Stimulated activated CD8-positive, alpha-beta memory T cell treated with anti-CD3 and anti-CD28 coated beads, Interleukin-15, amount 100 ng/mL, for 24 hours (primary cell): ENCODE data around the gene CTU1.

Source experiments
- DNase-seq: peaks from one replicate; pipeline ENCODE4 v3.0.0-alpha.2; 2020; ENCODE audit warnings: low read depth

Gene CTU1

GRCh38 chr19:51082611-51083010 lies 25.6 kb downstream of the CTU1 start, which contains the start of gene KLK14:
Gene KLK14 (minus strand): TSS chr19:51082887. CDS start chr19:51082614, 273 bp downstream.
- DNase-seq: no peak

- no peak for DNase-seq
Observed at GRCh38 chr19:51081476-51081875, 26.7 kb downstream of the CTU1 start.

- no peak for DNase-seq
Observed at GRCh38 chr19:51079481-51080110, 28.6 kb downstream of the CTU1 start.

GRCh38 chr19:51078731-51079130 lies 29.5 kb downstream of the CTU1 start:
- no peak for DNase-seq

GRCh38 chr19:51078104-51078503 lies 30.1 kb downstream of the CTU1 start:
- no peak for DNase-seq

GRCh38 chr19:51076631-51077213 lies 31.5 kb downstream of the CTU1 start:
- no peak for DNase-seq

- DNase-seq: no peak
Observed at GRCh38 chr19:51075998-51076397, 32.2 kb downstream of the CTU1 start.

GRCh38 chr19:51071095-51071405 lies 37.2 kb downstream of the CTU1 start:
- DNase-seq: no peak

GRCh38 chr19:51070334-51071094 lies 37.7 kb downstream of the CTU1 start:
- DNase-seq: no peak

- no peak for DNase-seq
Observed at GRCh38 chr19:51066393-51067186, 41.6 kb downstream of the CTU1 start.

GRCh38 chr19:51065221-51065960 lies 42.8 kb downstream of the CTU1 start:
- DNase-seq: no peak

- DNase-seq: no peak
Observed at GRCh38 chr19:51064534-51065220, 43.5 kb downstream of the CTU1 start, which contains the start of gene KLK13. Gene KLK13 (minus strand): TSS chr19:51065092. CDS start chr19:51065067, 25 bp downstream.

- no peak for DNase-seq
Observed at GRCh38 chr19:51063664-51064063, 44.5 kb downstream of the CTU1 start.

GRCh38 chr19:51060973-51061372 lies 47.2 kb downstream of the CTU1 start:
- no peak for DNase-seq

GRCh38 chr19:51060336-51060735 lies 47.9 kb downstream of the CTU1 start:
- DNase-seq: no peak

- no peak for DNase-seq
Observed at GRCh38 chr19:51059715-51060114, 48.5 kb downstream of the CTU1 start.

GRCh38 chr19:51055866-51056265 lies 52.3 kb downstream of the CTU1 start:
- DNase-seq: no peak
